Nephron (organoid): Measurements from ENCODE around the gene NBEA.

Experiments used
- H3K27ac Mint-ChIP-seq, 3 experiments: 2 replicates each; pipeline ENCODE4 v1.8.0; 2020; ENCODE audit warnings: mixed read lengths in 3 of 3, mild to moderate bottlenecking in 2 of 3, moderate library complexity in 1 of 3
- H3K27me3 Mint-ChIP-seq: 2 replicates; pipeline ENCODE4 v1.8.0; 2021; ENCODE audit warnings: low read depth, mild to moderate bottlenecking, moderate library complexity, mixed read lengths
- H3K36me3 Mint-ChIP-seq: 2 replicates; pipeline ENCODE4 v1.8.0; 2020; ENCODE audit warnings: low read depth, mixed read lengths
- H3K4me1 Mint-ChIP-seq: 2 replicates; pipeline ENCODE4 v1.8.0; 2020; ENCODE audit warnings: mixed read lengths
- H3K4me3 Mint-ChIP-seq, 3 experiments: 2 replicates each; pipeline ENCODE4 v1.8.0; 2020; ENCODE audit warnings: mild to moderate bottlenecking in 3 of 3, mixed read lengths in 3 of 3, moderate library complexity in 2 of 3
- H3K9me3 Mint-ChIP-seq: 2 replicates; pipeline ENCODE4 v1.8.0; 2020; ENCODE audit warnings: mixed read lengths
- TF ChIP-seq, protein P1 (sequence below), 3 experiments: fragments of 200-600 bp; sonication (generic); IDR thresholded peaks; one replicate each; pipeline ENCODE4 v1.5.0; 2021; ENCODE audit warnings: antibody characterized with exemption in 3 of 3; ENCODE audit not compliant: unreplicated experiment in 3 of 3

The NBEA gene

DNA sequence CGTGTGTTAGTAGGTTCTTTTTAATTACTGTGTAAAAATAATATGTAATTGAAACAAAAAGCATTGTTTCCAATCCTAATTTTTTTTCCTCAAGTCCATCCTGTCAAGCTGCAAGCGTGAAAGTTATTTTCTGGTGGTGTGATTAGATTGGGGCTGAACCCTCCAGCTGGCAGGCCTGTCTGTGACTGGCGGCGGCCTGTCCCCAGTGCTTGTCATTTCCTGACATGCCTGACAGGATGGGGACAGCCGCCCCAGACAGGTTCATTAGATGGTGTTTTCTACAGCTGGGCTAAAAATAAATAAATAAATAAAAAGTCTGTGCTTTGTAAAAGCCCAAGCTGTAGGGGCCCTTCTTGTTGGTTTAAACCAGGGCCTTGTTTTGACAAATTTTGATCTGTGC is 588.1 kb downstream of the NBEA start:
- Mint-ChIP-seq H3K36me3 (no peaks in the 10 kb centered on the region), H3K9me3 (no peaks in the 10 kb centered on the region), H3K4me3 (no peak overlapping the region), H3K27ac (no peak overlapping the region), H3K4me1 (peaks cover 8% of the 10 kb centered on the region), H3K27me3 (no peaks in the 10 kb centered on the region)
- TF ChIP-seq, protein P1, sequence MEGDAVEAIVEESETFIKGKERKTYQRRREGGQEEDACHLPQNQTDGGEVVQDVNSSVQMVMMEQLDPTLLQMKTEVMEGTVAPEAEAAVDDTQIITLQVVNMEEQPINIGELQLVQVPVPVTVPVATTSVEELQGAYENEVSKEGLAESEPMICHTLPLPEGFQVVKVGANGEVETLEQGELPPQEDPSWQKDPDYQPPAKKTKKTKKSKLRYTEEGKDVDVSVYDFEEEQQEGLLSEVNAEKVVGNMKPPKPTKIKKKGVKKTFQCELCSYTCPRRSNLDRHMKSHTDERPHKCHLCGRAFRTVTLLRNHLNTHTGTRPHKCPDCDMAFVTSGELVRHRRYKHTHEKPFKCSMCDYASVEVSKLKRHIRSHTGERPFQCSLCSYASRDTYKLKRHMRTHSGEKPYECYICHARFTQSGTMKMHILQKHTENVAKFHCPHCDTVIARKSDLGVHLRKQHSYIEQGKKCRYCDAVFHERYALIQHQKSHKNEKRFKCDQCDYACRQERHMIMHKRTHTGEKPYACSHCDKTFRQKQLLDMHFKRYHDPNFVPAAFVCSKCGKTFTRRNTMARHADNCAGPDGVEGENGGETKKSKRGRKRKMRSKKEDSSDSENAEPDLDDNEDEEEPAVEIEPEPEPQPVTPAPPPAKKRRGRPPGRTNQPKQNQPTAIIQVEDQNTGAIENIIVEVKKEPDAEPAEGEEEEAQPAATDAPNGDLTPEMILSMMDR (IDR thresholded peaks at IDR 0.05; ENCODE audit: unreplicated experiment in 3 of 3) = no peak

DNA sequence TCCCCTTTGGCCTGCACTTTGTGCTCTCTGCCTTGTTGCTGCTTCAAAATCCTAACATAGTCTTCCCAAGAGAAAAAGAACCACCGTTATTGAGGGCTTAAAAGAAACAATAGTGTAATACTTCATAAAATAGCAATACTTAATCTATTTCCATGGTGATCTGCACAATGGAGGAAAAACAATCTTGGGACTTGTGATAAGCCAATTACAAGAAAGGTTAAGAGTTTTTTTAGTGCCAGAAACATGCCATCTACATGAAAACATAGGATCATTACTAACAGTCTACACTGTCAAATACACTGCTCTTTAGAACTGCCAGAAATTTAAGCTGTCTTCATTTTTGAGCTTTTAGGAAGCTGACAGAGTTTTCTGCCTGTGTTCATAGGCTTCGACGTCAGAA is 588.5 kb downstream of the NBEA start:
- peaks cover 8% of the 10 kb centered on the region for H3K4me1 Mint-ChIP-seq
- no peaks in the 10 kb centered on the region for H3K9me3 Mint-ChIP-seq
- no peak overlapping the region for H3K27ac Mint-ChIP-seq
- no peaks in the 10 kb centered on the region for H3K27me3 Mint-ChIP-seq
- H3K4me3 Mint-ChIP-seq = no peak overlapping the region
- TF ChIP-seq, protein P1 (IDR thresholded peaks at IDR 0.05; ENCODE audit: unreplicated experiment in 3 of 3) = no peak
- no peaks in the 10 kb centered on the region for H3K36me3 Mint-ChIP-seq

DNA sequence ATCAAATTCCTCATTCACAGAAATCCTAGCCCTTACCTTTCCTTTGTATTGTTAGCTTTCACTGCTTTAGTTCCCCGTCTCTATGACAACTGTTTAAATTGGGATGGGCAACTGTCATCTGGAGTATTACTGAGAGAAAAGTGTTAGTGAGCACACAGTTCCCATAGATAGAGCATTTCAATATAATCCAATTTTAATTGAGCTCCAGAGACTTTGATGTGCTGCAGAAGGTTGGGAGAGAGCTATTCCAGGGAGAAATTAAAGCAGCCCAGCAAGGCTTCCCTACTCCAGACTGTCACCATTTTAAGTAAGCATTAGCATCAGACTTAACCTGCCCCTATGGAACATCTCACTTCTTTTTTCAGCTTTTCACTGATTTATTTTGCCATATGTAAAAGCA is 589.5 kb downstream of the NBEA start:
- H3K4me3 Mint-ChIP-seq = no peak overlapping the region
- H3K27ac Mint-ChIP-seq = no peak overlapping the region
- H3K36me3 Mint-ChIP-seq = no peaks in the 10 kb centered on the region
- TF ChIP-seq, protein P1 (IDR thresholded peaks at IDR 0.05; ENCODE audit: unreplicated experiment in 3 of 3) = no peak
- H3K4me1 Mint-ChIP-seq = peaks cover 8% of the 10 kb centered on the region
- no peaks in the 10 kb centered on the region for H3K27me3 Mint-ChIP-seq
- H3K9me3 Mint-ChIP-seq = no peaks in the 10 kb centered on the region

DNA sequence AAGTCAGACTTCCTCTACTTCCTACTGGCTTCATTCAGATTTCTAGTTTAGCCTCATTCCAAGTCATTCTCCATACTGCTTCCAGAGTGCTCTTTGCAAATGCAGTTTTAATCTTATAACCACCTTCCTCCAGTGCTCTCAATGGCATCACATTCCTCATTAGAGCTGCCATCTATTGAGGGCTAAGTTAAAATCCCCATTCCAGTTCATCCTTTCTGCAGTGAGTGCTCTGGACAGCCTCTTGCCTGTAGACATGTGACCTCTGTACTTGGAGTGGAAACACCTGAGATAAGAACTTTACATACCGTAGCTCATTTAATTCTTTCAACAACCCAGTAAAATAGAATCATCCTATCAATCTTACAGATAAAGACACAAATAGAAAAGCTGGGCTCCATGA is 592.3 kb downstream of the NBEA start:
- Mint-ChIP-seq H3K4me3 (no peak overlapping the region), H3K27ac (no peak overlapping the region), H3K9me3 (no peaks in the 10 kb centered on the region), H3K4me1 (peaks cover 8% of the 10 kb centered on the region), H3K27me3 (no peaks in the 10 kb centered on the region), H3K36me3 (no peaks in the 10 kb centered on the region)
- TF ChIP-seq, protein P1 (IDR thresholded peaks at IDR 0.05; ENCODE audit: unreplicated experiment in 3 of 3) = no peak

DNA sequence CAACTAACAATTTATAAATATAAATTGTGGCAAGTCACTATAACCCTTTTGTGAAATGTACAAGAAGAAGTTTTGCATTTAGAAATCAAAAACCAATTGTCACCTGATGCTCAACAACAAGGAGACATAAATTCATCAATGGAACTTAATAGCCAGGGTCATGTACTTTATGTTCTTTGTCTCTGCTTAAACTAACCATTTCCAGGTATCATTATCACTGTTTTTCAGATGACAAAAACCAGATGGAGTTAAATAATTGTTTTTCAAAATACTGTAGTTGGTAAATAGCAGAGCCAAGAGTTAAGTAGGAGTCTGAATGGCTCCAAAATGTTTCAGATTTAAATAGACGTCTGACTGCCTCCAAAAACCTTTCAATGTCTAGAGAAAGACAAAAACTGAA is 606.7 kb downstream of the NBEA start:
- Mint-ChIP-seq H3K4me1 (no peaks in the 10 kb centered on the region), H3K27me3 (no peaks in the 10 kb centered on the region), H3K9me3 (no peaks in the 10 kb centered on the region), H3K27ac (no peak overlapping the region), H3K4me3 (no peak overlapping the region), H3K36me3 (peaks cover 3% of the 10 kb centered on the region)
- TF ChIP-seq, protein P1 (IDR thresholded peaks at IDR 0.05; ENCODE audit: unreplicated experiment in 3 of 3) = no peak

DNA sequence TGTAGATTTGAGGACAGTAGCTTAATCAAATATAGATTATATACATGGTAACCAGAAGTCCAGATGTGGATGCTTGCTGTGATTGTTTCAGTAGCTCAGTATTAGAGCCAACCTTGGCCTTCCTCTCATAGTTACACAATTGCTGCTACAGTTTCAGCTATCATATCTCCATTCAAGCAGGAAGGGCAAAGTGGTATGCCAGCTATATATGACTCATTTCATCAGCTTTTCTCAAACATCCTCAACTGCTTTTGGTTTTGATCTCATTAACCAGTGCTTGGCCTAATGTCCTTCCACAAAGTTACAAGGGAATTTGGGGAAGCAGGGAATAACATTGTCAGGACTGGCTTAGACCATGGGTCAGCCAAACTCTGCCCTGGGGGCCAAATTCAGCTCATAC is 607.4 kb downstream of the NBEA start:
- Mint-ChIP-seq H3K36me3 (peaks cover 3% of the 10 kb centered on the region), H3K4me1 (no peaks in the 10 kb centered on the region), H3K27me3 (no peaks in the 10 kb centered on the region), H3K9me3 (no peaks in the 10 kb centered on the region), H3K27ac (no peak overlapping the region), H3K4me3 (no peak overlapping the region)
- TF ChIP-seq, protein P1 (IDR thresholded peaks at IDR 0.05; ENCODE audit: unreplicated experiment in 3 of 3) = no peak
